Measurements from ENCODE around the gene POC1A. TPM values are rescaled to one million over a fixed set of nuclear protein-coding genes. Genes with fewer than 3 reads are reported as not detected.

POC1A gene
- polyA plus RNA-seq, 1 donor: 5.9 TPM

DNA sequence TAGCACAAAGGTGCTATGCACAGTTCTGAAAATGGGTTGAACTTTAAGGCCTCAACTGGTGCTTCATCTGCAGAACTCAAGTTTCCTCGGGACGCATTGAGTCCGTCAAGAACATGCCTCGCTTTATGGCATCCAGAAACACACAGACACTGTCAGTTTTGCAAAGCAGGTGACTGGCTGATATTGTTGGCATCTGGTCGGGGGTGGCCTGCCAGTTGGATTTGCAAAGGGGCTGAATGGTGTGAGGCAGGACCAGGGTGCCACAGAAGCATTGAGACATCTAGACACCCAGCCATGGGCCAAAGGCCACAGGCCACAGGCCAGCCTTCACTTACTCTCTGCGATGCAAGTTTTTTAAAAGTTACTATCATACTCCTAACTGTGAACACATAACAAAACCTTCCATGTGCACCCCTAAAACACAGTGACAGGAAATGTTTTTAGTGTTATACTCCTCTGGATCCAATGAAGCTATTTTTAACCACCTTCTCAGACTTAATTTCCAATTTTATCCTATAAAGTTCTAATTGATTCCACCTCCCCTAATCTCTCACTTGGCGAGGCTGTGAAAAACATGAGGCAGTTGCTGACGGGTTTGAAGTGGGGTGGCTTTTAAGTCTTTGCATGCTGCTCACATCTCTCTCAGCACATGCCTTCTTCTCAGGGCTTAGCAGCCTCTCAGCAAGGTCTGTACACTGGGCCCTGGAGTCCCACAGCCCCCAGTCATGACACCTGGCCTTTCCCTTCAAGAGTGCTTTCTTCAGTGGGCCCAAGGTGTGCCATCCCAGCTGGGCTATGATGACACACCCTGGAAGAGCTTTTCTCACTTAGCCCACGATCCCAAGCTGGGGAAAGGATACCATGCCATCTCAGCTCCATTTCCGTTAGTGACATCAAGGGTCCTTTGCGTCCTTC lies 59.4 kb downstream of the POC1A start:
- WGBS (ENCODE audit: insufficient coverage, low lambda C conversion rate): no CpG with 5 or more reads among the region's 11 CpGs

GRCh38 chr3:52093756-52094545 lies 60.3 kb downstream of the POC1A start:
- Histone ChIP-seq H3K27ac (ENCODE audit: low read length) (no peak overlapping the region), H3K27me3 (ENCODE audit: control insufficient read depth, insufficient read depth, low read length) (no peaks in the 10 kb centered on the region), H3K4me3 (ENCODE audit: low read length) (no peak overlapping the region), H3K4me1 (ENCODE audit: control insufficient read depth, insufficient read depth, low read length) (peaks cover 22% of the 10 kb centered on the region), H3K9me3 (ENCODE audit: control insufficient read depth, low read depth, low read length) (no peaks in the 10 kb centered on the region), H3K36me3 (ENCODE audit: control insufficient read depth, insufficient read depth, low read length) (peaks cover 4% of the 10 kb centered on the region)
- no peak for DNase-seq
- no CpG with 5 or more reads among the region's 7 CpGs for WGBS (ENCODE audit: insufficient coverage, low lambda C conversion rate)

More for the DNA sequence above, 59.4 kb downstream of the POC1A start:
- DNase-seq: no peak
- Histone ChIP-seq H3K27ac (ENCODE audit: low read length) (no peak overlapping the region), H3K4me1 (ENCODE audit: control insufficient read depth, insufficient read depth, low read length) (peaks cover 14% of the 10 kb centered on the region), H3K36me3 (ENCODE audit: control insufficient read depth, insufficient read depth, low read length) (peaks cover 4% of the 10 kb centered on the region), H3K4me3 (ENCODE audit: low read length) (no peak overlapping the region), H3K9me3 (ENCODE audit: control insufficient read depth, low read depth, low read length) (no peaks in the 10 kb centered on the region), H3K27me3 (ENCODE audit: control insufficient read depth, insufficient read depth, low read length) (no peaks in the 10 kb centered on the region)

DNA sequence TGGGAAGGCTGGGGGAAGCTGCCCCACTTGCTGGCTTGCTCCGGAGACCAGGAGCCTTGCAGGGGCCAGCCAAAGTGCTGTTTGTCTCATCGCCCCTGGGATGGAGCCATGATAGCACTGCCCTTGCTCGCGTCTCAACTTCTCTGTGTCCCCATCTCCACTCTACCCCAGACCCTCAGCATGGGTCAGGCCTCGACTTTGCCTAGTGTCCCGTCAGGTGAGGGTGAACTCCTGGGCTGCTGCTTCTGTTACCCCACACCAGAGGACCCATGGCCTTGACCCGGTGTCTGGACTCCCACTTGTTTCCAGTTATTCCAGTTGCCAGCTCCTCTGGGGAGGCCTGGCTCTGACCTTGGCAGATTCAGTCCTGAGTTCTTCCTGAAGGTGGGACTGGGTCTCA lies 61.3 kb downstream of the POC1A start:
- Histone ChIP-seq H3K4me1 (ENCODE audit: control insufficient read depth, insufficient read depth, low read length) (peaks cover 33% of the 10 kb centered on the region), H3K4me3 (ENCODE audit: low read length) (no peak overlapping the region), H3K36me3 (ENCODE audit: control insufficient read depth, insufficient read depth, low read length) (peaks cover 4% of the 10 kb centered on the region), H3K9me3 (ENCODE audit: control insufficient read depth, low read depth, low read length) (no peaks in the 10 kb centered on the region), H3K27me3 (ENCODE audit: control insufficient read depth, insufficient read depth, low read length) (no peaks in the 10 kb centered on the region), H3K27ac (ENCODE audit: low read length) (no peak overlapping the region)
- WGBS (ENCODE audit: insufficient coverage, low lambda C conversion rate): no CpG with 5 or more reads among the region's 7 CpGs
- no peak for DNase-seq

- Histone ChIP-seq H3K36me3 (ENCODE audit: control insufficient read depth, insufficient read depth, low read length) (peaks cover 3% of the 10 kb centered on the region), H3K27me3 (ENCODE audit: control insufficient read depth, insufficient read depth, low read length) (no peaks in the 10 kb centered on the region), H3K4me1 (ENCODE audit: control insufficient read depth, insufficient read depth, low read length) (peaks cover 39% of the 10 kb centered on the region), H3K27ac (ENCODE audit: low read length) (no peak overlapping the region), H3K9me3 (ENCODE audit: control insufficient read depth, low read depth, low read length) (no peaks in the 10 kb centered on the region), H3K4me3 (ENCODE audit: low read length) (no peak overlapping the region)
- no peak for DNase-seq
- no CpG with 5 or more reads among the region's 1 CpG for WGBS (ENCODE audit: insufficient coverage, low lambda C conversion rate)
Observed at GRCh38 chr3:52092271-52092660, 62.0 kb downstream of the POC1A start.

GRCh38 chr3:52091586-52092270 lies 62.5 kb downstream of the POC1A start:
- H3K4me1 ChIP-seq (ENCODE audit: control insufficient read depth, insufficient read depth, low read length): peaks cover 45% of the 10 kb centered on the region
- WGBS (ENCODE audit: insufficient coverage, low lambda C conversion rate): no CpG with 5 or more reads among the region's 5 CpGs
- no peak overlapping the region for H3K27ac ChIP-seq (ENCODE audit: low read length)
- DNase-seq: no peak
- no peaks in the 10 kb centered on the region for H3K9me3 ChIP-seq (ENCODE audit: control insufficient read depth, low read depth, low read length)
- no peak overlapping the region for H3K4me3 ChIP-seq (ENCODE audit: low read length)
- H3K36me3 ChIP-seq (ENCODE audit: control insufficient read depth, insufficient read depth, low read length): no peaks in the 10 kb centered on the region
- no peaks in the 10 kb centered on the region for H3K27me3 ChIP-seq (ENCODE audit: control insufficient read depth, insufficient read depth, low read length)

DNA sequence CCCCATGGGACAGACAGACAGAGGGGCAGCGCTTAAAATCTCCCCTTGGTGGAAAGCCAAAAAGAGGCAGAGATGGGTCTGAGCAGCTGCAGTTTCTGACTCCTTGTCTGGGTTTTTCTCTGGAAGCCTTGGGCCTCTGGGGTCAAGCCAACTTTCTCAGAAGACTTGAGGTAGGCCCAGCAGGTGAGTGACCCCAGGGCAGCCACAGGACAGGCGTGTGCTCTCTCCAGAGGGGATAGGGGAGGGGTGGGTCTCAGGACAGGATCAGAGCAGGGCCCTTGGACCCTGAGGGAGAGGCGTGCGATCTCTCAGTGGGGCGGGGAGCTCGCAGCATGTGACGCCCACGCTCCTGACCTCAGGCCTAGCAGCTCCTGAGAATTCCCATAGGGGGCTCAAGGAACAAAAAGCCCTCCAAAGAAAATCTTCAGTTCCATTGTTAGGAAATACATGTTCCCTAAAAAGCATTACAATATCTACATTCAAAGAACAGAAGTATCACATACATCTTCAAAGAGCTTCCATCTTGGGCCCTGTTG lies 63.2 kb downstream of the POC1A start:
- no peaks in the 10 kb centered on the region for H3K27me3 ChIP-seq (ENCODE audit: control insufficient read depth, insufficient read depth, low read length)
- no peak overlapping the region for H3K27ac ChIP-seq (ENCODE audit: low read length)
- DNase-seq: no peak
- H3K4me1 ChIP-seq (ENCODE audit: control insufficient read depth, insufficient read depth, low read length): peaks cover 46% of the 10 kb centered on the region
- H3K9me3 ChIP-seq (ENCODE audit: control insufficient read depth, low read depth, low read length): no peaks in the 10 kb centered on the region
- H3K4me3 ChIP-seq (ENCODE audit: low read length): no peak overlapping the region
- no peaks in the 10 kb centered on the region for H3K36me3 ChIP-seq (ENCODE audit: control insufficient read depth, insufficient read depth, low read length)
- WGBS (ENCODE audit: insufficient coverage, low lambda C conversion rate): no CpG with 5 or more reads among the region's 8 CpGs

GRCh38 chr3:52090131-52090932 lies 63.9 kb downstream of the POC1A start:
- no peaks in the 10 kb centered on the region for H3K9me3 ChIP-seq (ENCODE audit: control insufficient read depth, low read depth, low read length)
- H3K4me1 ChIP-seq (ENCODE audit: control insufficient read depth, insufficient read depth, low read length): peaks cover 46% of the 10 kb centered on the region
- no CpG with 5 or more reads among the region's 12 CpGs for WGBS (ENCODE audit: insufficient coverage, low lambda C conversion rate)
- DNase-seq: peak in 1 of 2 donors; percentile 61
- no peaks in the 10 kb centered on the region for H3K36me3 ChIP-seq (ENCODE audit: control insufficient read depth, insufficient read depth, low read length)
- no peak overlapping the region for H3K4me3 ChIP-seq (ENCODE audit: low read length)
- peak overlapping the region; percentile 76 for H3K27ac ChIP-seq (ENCODE audit: low read length)
- no peaks in the 10 kb centered on the region for H3K27me3 ChIP-seq (ENCODE audit: control insufficient read depth, insufficient read depth, low read length)

DNA sequence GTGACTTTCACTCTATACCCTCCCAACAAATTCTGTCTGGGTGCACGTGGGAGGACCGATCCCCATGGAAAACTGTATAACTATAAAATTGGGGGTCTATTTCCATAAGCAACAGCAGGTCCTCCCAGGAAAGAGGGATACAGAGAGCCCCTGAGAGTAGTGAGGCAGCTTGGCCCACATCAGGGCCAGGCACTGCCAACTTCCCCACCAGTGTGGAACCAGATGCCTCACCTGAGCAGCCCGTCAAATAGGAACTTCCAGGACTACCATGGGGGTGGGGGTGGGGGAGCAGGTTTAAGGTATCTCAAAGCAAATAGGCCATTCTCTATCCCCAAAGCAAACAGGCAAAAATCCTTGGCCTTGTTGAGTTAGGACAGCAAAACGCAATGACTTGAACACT lies 64.5 kb downstream of the POC1A start:
- Histone ChIP-seq H3K4me1 (ENCODE audit: control insufficient read depth, insufficient read depth, low read length) (peaks cover 46% of the 10 kb centered on the region), H3K9me3 (ENCODE audit: control insufficient read depth, low read depth, low read length) (no peaks in the 10 kb centered on the region), H3K27me3 (ENCODE audit: control insufficient read depth, insufficient read depth, low read length) (no peaks in the 10 kb centered on the region), H3K4me3 (ENCODE audit: low read length) (no peak overlapping the region), H3K27ac (ENCODE audit: low read length) (peak overlapping the region; percentile 76), H3K36me3 (ENCODE audit: control insufficient read depth, insufficient read depth, low read length) (no peaks in the 10 kb centered on the region)
- DNase-seq: no peak
- 60% methylated on average over 1 of the region's 4 CpGs for WGBS (ENCODE audit: insufficient coverage, low lambda C conversion rate)

- Histone ChIP-seq H3K36me3 (ENCODE audit: control insufficient read depth, insufficient read depth, low read length) (no peaks in the 10 kb centered on the region), H3K9me3 (ENCODE audit: control insufficient read depth, low read depth, low read length) (no peaks in the 10 kb centered on the region), H3K27me3 (ENCODE audit: control insufficient read depth, insufficient read depth, low read length) (no peaks in the 10 kb centered on the region), H3K27ac (ENCODE audit: low read length) (peak overlapping the region; percentile 60), H3K4me3 (ENCODE audit: low read length) (no peak overlapping the region), H3K4me1 (ENCODE audit: control insufficient read depth, insufficient read depth, low read length) (peaks cover 46% of the 10 kb centered on the region)
- no peak for DNase-seq
- no CpG with 5 or more reads among the region's 17 CpGs for WGBS (ENCODE audit: insufficient coverage, low lambda C conversion rate)
Observed at GRCh38 chr3:52088445-52089367, 65.5 kb downstream of the POC1A start.

Measured in large intestine (tissue), 3 donors.